ENCODE measurements around the gene SUMO3.

DNA sequence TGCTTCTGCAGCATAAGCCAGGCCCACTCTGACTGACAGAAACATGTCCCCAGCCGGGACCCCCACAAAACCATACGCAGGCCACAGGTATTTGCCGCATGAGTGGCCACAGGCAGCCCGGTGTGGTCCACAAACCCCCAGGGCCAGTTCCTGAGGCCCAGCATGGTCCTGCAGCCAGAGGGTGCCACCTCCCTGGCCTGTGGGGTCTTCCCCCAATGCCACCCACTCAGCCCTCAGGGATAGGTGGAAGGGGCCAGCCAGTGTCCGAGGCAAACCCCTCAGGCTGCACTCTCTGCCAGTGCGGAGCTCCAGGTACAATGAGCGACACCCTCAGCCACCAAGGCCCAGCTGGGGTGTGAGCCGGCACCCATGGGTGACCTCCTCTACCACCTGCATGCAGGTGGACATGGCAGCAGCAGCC, 59.7 kb downstream of the SUMO3 start:
- TF ChIP-seq GABPA (IDR thresholded peaks at IDR 0.05; ENCODE audit: low read depth) (no peak), CTCF (IDR thresholded peaks at IDR 0.05) (no peak), USF2 (IDR thresholded peaks at IDR 0.05; ENCODE audit: borderline replicate concordance, low read depth, low read length) (no peak), RAD21 (IDR thresholded peaks at IDR 0.05; ENCODE audit: low read length) (no peak), TAF1 (IDR thresholded peaks at IDR 0.05; ENCODE audit: borderline replicate concordance, low read depth, low read length) (no peak), EP300 (IDR thresholded peaks at IDR 0.05; ENCODE audit: borderline replicate concordance in 1 of 2, low read depth in 1 of 2, low read length in 1 of 2) (no peak), PBX3 (IDR thresholded peaks at IDR 0.05) (no peak)

Measured in SK-N-SH (cell line).